HG02852 (cell line): ENCODE data around the gene TMPRSS6.

Experiments used
- ATAC-seq: cut with Tn5 transposase; IDR thresholded peaks from one replicate; pipeline ENCODE4 v1.9.1; 2021; ENCODE audit warnings: mild to moderate bottlenecking, moderate library complexity; ENCODE audit not compliant: unreplicated experiment

TMPRSS6 gene

DNA sequence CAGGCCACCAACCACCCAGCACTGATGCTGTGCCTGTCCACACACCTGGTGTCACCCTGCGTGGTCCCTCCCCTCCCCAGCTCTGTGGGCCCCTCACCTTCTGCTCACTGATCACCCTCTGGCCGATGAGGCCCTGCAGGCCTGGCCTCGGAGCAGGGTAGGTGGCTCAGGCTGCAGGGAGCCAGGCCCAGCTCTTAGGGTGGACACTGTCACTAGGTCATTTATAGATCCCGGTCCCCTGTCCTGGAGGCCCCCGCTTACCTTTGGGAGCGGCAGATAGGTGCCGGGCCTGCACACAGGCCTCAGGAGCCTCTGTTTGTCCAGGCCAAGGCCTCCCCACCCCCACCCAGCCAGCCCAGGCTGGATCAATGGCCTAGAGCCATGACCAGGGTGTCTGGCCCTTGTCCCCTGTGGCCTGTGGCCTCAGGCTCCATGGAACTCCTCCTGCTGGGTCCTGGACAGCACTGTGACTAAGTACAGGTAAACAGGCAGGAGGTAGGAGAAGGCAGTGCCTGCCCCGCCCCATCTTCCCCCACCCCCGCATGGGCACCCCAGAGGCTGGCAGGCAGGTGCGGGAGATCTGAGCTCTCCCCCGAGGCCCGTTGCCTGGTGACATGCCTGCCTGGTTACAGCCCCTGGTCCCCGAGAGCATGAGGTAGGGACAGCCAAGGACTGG, at the start of gene TMPRSS6:
TMPRSS6 (minus strand) TSS at position 472 of the 676 bp plus-strand sequence. CDS start 6,296 bp downstream, outside the sequence.
- no peak for ATAC-seq

DNA sequence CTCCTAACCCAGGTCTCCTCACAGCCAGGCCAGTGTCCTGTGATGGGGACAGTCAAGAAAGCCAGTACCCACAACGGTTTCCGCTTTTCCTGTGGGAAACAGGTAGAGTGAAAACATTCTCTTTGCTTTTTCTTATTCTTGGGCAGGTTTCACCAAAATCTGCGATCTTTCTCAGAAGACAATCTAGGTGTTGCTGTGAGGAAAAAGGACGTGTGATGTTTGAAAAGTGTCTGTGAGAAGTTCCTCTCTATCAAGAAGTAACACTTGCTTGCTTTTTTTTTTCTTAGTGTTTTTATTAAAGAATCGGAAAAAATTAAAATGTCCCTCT, 49.4 kb upstream of the TMPRSS6 start:
- ATAC-seq = no peak

- no peak for ATAC-seq
Measured at GRCh38 chr22:37157516-37158285, 48.2 kb upstream of the TMPRSS6 start.

DNA sequence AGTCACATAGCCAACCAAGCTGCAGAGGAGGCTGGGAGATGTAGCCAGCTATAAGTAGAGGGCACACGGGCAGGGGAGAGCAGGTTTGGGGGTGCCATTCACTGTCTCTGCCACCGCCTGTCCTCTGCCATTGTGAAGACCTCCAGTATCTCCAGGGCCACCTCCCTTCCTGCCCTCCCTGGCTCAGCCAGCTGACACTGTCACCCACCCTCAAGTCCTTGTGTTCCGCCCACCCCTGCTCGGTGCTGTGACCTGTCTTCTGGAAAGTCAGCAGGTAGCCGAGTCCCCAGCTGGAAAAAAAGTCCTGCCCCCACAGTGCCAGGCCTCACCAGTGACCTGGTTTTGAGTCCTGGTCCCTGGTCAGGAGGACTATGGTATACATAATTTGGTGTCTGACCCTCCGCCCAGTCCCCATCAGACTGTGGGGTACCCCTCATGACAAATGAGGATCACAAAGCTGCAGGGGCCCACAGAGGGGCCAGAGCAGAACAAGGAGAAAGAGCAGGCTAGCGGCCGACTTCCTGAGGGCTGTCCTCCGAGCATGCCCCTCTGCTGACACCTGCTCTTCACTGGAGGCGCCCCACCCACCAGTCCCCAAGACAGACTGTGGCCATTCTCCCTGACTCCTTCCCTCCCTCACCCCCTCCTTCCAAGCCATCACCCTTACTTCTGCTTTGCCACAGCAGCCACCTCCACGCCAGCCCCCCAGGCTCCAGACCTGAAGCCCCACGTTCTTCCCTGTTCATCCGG, 47.3 kb upstream of the TMPRSS6 start:
- ATAC-seq = no peak

- ATAC-seq = no peak
Measured at GRCh38 chr22:37155971-37156370, 46.5 kb upstream of the TMPRSS6 start.

DNA sequence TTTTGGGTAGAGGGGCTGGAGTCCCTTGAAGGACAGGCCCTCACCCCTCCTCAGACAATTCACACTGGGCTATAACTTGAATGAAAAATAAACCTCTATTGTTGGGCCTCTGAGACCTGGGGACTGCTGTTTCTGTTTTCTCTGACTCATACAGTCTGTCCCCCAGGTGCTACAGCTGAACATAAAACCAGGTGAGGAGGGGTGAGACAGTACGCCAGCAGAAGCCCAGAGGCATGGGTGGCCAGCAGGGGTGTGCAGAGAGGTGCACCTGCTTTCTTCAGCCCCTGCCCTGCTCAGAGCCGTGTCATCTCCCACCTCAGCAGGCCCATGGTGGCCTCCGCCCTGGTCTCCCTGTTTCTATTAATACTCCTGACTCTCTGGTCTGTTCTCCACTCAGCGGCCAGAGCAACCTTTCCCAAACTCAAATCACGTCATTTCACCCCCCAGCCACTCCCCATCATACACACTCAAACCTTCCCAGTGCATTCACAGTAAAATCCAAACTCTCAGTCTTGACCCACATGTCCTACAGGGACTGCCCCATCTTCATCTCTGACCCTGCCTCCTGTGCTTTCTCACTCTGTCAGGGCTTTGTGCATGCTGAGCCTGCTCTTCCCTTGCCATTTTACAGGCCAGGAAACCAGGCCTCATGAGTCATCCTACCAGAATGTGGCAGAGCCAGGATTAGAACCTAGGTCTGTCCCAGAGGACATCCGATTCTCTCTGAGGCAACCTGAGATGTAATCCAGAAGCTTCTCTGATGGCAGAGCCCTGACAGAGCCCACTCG, 45.6 kb upstream of the TMPRSS6 start:
- no peak for ATAC-seq

- no peak for ATAC-seq
Measured at GRCh38 chr22:37153901-37154300, 44.4 kb upstream of the TMPRSS6 start.

DNA sequence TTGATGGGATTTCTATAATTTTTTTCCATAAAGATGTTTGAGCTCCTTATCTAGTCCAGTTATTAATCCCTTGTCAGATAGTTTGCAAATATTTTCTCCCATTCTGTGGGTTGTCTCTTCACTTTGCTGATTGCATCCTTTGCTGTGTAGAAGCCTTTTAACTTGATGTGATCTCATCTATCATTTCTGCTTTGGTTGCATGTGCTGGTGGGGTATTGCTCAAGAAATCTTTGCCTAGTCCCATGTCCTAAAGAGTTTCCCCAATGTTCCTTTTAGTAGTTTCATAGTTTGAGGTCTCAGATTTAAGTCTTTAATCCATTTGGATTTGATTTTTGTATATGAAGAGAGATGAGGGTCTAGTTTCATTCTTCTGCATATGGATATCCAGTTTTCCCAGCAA, 41.9 kb upstream of the TMPRSS6 start:
- no peak for ATAC-seq

- no peak for ATAC-seq
Measured at GRCh38 chr22:37150701-37151100, 41.2 kb upstream of the TMPRSS6 start.

DNA sequence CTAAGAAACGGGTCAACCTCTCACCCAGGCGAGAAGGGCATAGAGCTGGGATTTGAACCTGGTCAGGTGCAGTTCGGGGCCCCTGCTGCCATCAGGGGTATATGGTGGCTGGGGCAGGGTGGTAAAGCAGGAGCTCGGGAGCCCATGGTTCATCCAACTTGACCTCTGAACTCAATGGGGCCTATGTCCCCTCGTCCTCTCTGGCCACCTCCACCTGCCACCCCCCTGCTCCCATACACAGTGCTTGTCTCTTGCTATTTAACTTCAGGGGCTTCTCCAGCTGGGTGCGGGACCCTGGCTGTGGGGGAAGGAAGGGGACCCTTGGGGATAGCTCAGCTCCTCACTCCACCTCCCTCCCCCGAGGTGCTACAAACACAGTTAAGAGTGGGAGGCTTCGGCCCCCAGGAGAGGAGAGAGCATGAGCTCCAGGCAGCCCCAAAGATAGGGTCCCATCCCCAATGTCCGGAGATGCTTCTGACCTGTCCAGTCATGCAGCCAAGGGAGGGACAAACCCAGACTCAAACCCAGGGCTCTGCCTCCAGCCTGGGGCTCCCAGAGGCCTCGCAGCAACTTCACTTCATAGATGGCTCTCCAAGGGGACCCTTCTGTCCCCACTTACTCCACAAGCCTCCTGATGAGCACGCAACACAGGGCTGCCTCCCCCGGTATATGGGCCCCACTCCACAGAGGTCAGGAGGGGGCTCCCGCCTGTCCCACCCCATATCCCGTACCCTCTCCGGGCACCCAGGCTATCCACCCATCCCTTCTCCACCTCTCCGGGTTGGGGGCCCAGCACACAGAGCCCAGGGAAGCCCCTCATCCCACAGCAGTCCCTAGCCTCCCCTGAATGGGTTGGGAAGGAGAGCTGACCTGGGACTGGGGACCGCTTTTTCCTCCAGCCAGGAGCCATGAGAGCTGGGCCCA, 39.5 kb upstream of the TMPRSS6 start:
- ATAC-seq = no peak

DNA sequence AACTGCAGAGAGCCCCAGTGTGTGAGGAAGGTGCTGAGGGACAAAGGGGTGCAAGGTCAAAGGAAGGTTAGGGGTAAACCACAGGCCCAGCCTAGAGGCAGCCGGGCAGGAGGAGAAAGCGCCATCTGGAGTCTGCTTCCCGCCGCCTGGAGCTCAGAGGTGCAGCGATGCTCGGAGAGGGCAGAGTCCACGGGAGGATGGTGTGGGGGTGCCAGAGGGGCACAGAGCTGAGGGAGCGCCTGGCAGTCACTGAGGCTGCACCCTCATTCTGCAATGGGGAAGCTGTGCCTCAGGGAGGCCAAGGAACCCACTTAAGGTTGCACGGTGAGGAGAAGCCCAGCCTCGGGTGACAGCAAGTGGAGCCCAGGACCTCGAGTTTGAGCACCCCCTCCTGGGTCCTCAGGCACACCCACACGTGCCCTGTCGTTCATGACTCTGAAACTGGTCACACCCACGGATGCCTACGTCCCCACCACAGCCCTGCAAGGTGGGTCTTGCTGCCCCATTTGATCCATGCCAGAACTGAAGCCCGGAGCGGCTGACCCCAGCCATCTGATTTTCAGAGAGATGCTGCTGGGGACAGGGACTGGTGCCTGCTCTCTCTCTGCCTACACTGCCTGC, 38.6 kb upstream of the TMPRSS6 start:
- ATAC-seq = no peak

- ATAC-seq = no peak
Measured at GRCh38 chr22:37147186-37147990, 37.9 kb upstream of the TMPRSS6 start.

- ATAC-seq = no peak
Measured at GRCh38 chr22:37146507-37147180, 37.1 kb upstream of the TMPRSS6 start.

DNA sequence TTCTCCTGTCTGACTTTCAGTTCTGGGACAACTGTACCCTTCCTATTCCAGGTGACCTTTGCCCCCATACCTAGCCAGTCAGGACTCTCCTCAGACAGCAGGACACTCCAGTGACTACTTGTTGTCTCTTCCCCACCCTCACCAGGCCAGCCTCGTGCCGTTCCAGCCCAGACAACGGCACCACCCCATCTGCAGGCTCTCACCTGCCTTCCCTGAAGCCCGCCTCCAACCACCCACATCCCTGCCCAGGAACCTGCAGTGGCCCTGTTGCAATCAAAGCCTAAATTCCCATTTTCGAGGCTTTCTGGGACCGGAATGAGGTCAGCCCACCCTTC, 36.5 kb upstream of the TMPRSS6 start:
- ATAC-seq = no peak

- ATAC-seq = no peak
Measured at GRCh38 chr22:37145180-37146050, 35.9 kb upstream of the TMPRSS6 start.

DNA sequence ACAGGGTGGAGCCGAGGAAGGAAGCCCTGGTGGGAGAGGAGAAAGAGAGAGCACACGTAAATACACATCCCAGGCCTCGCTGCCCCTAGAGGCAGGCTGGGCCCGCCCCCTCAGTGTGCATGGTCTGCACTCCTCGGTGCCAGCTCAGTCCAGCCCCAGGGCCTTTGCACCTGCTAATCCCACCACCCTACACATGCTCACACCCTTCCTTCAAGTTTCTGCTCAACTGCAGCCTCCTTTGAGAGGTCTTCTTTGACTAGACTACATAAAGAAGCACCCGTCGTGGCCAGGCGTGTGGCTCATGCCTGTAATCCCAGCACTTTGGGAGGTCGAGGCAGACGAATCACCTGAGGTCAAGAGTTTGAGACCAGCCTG, 34.7 kb upstream of the TMPRSS6 start:
- no peak for ATAC-seq

DNA sequence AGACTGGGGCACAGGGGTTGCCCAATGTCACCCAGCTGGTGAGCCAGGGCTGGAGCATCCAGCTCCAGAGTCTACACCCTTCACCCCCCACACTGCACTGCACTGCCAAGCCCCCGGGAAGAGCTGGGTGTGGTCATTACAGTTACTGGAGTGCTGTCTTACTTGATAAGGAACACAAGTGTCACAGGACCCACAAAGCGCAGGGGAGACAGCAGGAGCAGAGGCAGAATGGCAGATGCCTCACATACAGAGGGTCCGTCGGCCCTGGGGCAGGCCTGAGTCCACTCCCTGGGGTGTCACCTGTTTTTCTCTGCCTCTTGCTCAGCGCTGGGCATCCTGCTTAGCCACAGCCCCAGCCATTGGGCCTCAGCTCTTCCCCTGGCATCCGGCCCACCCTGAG, 32.5 kb upstream of the TMPRSS6 start:
- no peak for ATAC-seq
